NCI-H146 treated with DMSO at 0.1 percent for 48 hours (cell line): ENCODE data around the gene ANTXR2.
"Not testable (repeated sequence)": the region's sequence is repeated elsewhere in the genome, so short reads cannot be mapped to it uniquely, and the experiment has no call there.

Experiments
- DNase-seq: peaks from one replicate; lab custom pipeline; 2025; ENCODE audit not compliant: unreplicated experiment; lab: John Stamatoyannopoulos, UW

The ANTXR2 gene

GRCh38 chr4:79993476-79993875 lies 79.6 kb downstream of the ANTXR2 start:
- DNase-seq = no peak

DNA sequence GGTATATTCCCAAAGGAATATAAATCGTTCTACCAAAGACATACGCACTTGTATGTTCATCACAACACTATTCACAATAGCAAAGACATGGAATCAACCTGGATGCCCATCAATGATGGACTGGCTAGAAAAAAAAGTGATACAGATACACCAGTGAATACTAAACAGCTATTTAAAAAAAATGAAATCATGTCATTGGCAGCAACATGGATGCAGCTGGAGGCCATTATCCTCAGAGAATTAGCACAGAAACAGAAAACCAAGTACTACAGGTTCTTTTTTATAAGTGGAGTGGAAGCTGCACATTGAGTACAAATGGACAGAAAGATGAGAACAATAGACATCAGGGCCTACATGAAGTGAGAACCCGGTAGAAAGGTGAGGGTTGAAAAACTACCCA lies 81.4 kb downstream of the ANTXR2 start:
- no peak for DNase-seq

GRCh38 chr4:79991100-79991499 lies 81.9 kb downstream of the ANTXR2 start:
- not testable (repeated sequence) for DNase-seq

GRCh38 chr4:79987401-79987800 lies 85.6 kb downstream of the ANTXR2 start:
- DNase-seq = no peak

DNA sequence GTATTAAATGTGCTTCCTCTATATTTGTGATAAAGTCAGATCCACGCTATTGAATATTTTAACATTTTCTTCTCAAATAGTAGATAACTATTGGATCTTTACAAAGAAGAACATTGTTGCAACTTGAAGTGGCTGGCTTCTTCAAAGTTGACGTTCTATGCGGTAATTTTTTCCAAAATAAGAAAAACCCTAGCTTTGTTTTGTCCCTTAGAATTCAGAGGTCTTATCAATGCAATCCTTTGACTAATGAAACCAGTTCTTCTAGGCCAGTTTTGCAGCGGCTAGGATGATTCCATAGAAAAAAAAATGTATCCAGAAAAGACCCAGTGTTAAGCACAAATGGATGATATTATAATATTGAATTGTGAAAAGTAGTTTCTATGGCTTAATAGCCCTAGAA lies 89.6 kb downstream of the ANTXR2 start:
- no peak for DNase-seq

- no peak for DNase-seq
Measured at GRCh38 chr4:79982601-79983322, 90.3 kb downstream of the ANTXR2 start.

- DNase-seq = no peak
Measured at GRCh38 chr4:79980448-79980847, 92.6 kb downstream of the ANTXR2 start.

GRCh38 chr4:79979785-79980437 lies 93.1 kb downstream of the ANTXR2 start:
- DNase-seq = no peak

DNA sequence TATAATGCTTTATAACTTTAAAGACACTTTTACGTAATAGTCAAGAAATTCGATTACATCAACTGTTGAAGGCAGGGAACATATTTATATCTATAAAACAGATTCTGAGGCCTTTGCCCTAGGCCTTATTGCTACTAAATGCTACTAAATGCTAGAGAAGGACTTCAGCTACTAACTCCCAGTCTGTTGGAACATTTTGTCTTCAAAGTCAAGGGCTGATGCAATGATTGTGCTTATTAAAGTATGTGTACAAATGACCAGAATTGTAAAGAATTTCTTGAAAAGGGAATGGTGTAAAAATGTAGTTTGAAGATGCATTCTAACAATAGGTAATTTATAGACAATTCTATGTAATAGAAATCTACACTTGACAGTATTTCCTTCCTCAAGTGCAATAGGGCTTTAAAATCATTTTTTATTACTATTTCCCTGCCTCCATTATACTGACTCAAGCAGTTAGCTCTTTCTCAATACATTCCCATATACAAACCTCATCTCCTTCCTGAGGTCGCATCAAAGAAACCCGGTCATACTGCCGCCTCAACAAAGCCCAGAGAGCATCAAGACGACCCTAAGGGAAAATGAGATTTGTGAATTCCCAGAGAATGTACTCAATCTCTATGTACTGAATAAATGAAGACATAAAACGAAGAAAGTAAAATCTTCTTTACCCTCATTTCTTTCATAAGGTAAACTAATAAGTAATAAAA lies 95.7 kb downstream of the ANTXR2 start:
- DNase-seq = no peak

DNA sequence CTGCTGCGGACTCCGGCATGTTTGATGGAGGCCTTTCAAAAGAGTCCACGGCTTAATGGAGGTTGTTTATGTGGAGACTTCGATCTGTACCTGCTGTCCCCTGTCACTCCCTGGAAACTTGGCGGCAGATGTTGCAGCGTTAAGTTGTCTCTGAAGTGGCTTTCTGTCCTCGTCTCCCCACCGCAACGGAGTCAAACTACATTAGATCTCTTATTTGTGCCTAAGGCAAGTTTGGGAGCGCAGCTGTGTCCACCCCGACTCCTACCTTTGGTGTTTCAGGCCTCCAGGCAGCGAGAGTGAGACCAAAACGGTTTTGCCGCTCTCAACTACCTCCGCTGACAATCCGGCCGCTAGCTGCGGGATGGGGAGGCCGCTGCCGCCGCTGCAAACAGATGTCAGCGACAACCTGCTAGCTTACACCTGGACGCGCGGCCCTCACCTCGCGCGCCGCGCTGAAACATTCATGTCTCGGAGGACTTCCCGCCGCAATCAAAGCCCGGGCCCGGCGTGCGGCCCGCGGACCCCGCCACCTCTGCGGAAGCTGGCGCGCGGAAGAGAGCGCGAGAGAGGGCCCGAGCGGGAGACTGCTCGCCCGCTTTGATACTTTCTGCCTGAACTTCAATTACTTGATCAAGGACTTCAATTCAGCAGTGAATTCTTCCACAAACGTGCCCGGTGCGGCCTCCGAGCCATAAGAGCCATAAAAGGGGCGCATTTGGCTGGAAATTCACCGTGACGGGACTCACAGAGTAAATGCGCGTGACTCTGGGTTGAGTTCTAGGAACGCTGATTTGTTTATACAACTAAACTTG lies 108.4 kb downstream of the ANTXR2 start:
- DNase-seq = no peak

DNA sequence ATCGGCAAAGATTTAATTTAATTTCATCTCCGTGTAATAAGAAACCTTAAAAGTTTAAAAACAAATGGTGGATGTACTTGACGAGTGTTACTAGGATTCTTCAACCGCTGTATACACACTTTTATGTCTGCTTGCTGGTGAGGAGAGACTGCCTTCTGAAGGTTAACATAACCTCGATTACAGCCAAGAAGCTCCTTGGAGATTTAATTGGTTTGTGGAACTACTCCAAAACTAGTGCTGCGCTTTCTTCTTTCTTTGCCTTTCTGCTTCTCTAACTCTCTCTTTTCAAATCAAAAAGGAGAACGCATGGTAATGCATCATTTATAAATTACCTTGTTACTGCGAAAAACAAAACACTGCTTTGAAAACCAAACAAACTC lies 109.0 kb downstream of the ANTXR2 start:
- DNase-seq = no peak

GRCh38 chr4:79959652-79960051 lies 113.4 kb downstream of the ANTXR2 start:
- DNase-seq = no peak

- no peak for DNase-seq
Measured at GRCh38 chr4:79958466-79959264, 114.4 kb downstream of the ANTXR2 start.

DNA sequence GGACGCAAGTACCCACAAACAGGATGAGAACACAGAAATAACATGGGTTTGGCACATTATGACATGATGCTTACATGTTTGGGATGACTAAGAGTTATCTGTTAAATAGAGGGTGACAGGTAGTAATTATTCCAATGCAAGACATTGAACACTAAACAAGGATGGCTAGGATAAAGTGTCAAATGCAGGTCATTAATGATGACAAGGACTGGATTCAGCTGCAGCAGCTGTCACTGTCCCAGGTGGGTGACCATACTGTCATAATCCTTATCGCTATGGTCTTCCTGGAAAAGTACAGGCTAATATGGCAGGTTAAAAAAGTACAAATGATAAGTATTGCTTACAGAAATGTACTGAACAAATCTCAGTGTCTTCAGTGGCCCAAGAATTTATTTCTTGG lies 123.9 kb downstream of the ANTXR2 start:
- DNase-seq = peak; percentile 36

- DNase-seq = no peak
Measured at GRCh38 chr4:79948739-79949138, 124.3 kb downstream of the ANTXR2 start.

- DNase-seq = no peak
Measured at GRCh38 chr4:79948261-79948660, 124.8 kb downstream of the ANTXR2 start.

GRCh38 chr4:79947386-79947785 lies 125.6 kb downstream of the ANTXR2 start:
- DNase-seq = no peak

DNA sequence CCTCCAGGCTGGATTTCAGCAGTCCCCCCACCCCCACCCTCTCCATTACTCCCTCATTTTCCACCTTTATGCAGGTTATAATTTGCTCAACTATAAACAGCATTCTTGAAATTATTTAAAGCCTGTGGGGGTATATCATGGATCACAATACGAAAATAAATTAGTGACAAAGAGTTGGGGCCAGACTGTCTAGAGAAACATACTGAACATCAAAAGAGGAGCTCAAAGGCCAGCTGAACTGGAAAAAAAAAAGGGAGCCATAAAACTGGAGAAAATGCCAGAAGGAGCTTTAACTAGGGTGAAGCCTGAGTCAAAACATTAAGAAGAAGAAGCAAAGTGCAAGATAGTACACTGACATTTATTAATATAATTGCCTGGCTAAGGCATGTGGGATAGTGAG lies 137.8 kb downstream of the ANTXR2 start:
- DNase-seq = no peak

- no peak for DNase-seq
Measured at GRCh38 chr4:79934660-79935059, 138.4 kb downstream of the ANTXR2 start.

DNA sequence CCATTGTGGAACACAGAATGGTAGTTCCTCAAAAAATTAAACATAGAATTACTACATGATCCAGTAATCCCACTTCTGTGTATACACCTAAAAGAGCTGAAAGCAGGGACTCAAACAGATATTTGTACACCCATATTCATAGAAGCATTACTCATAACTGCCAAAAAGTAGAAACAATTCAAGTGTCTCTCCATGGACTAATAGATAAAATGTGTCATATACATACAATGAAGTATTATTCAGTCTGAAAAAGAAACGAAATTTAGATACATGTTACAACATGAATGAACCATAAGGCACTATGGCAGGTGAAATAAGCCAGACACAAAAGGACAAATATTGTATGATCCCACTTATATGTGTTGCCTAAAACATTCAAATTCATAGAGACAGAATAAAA lies 145.1 kb downstream of the ANTXR2 start:
- no peak for DNase-seq

- no peak for DNase-seq
Measured at GRCh38 chr4:79923281-79923680, 149.7 kb downstream of the ANTXR2 start.
